GM21529 (cell line): Measurements from ENCODE around the gene INO80D.
"Not testable (repeated sequence)": the region's sequence is repeated elsewhere in the genome, so short reads cannot be mapped to it uniquely, and the experiment has no call there.

ENCODE experiments used
- ATAC-seq: cut with Tn5 transposase; IDR thresholded peaks from one replicate; pipeline ENCODE4 v1.9.1; 2021; ENCODE audit not compliant: unreplicated experiment

Gene INO80D

DNA sequence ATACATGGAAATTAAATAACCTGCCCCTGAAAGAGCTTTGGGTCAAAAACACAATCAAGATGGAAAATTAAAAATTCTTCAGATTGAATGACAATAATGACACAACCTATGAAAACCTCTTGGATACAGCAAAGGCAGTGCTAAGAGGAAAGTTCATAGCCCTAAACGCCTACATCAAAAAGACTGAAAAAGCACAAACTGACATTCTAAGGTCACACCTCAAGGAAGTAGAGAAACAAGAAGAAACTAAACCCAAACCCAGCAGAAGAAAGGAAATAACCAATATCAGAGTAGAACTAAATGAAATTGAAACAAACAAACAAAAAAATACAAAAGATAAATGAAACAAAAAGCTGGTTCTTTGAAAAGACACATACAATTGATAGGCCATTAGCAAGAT, 52.5 kb downstream of the INO80D start:
- ATAC-seq, result not testable (repeated sequence)

DNA sequence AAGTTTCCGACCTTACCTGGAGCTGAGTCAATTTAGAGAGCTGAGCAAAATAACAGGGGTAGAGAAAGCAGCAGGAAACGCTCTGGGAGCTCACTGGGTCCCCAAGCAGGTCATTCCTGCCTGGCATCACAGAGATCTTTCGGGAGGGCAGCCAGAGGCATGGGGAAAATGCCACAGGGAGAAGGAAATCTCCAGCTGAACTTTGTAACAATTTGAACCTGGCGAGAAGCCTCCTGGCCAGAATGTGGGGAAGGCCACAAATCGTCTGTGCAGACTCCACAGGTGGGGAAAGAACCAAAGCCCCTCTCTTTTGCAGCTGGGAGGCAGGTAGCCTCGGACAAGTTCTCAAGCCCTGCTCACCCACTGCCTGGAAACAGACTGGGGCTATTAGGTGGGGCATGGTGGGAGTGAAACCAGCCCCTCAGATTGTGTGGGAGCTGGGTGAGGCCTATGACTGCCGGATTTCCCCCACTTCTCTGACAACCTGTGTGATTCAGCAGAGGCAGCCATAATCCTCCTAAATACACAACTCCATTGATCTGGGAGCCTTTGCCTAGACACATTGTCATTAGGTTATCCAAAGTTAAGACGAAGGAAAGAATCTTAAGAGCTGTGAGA, 53.9 kb downstream of the INO80D start:
- no peak for ATAC-seq

GRCh38 chr2:206031162-206031784, 54.7 kb downstream of the INO80D start:
- peak; percentile 75 for ATAC-seq

DNA sequence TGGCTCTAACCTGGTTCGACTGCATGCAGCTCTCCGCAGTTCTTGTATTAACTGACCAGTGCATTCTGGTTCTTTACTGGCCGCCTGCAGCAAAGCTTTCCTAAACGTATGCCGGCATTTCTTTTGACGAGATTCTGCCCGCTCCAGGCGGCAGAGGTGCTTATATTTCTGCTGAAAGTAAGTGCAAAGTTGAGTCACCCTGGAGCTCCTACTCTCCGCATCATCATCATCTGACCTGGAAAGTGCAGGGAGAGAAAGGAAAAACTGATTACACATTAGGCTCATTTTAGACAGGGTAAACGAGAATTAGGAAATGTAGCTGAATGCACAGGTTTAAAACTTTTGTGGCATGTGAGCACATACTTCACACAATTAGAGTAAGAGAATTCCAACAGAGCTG, 57.9 kb downstream of the INO80D start:
- ATAC-seq, result no peak

DNA sequence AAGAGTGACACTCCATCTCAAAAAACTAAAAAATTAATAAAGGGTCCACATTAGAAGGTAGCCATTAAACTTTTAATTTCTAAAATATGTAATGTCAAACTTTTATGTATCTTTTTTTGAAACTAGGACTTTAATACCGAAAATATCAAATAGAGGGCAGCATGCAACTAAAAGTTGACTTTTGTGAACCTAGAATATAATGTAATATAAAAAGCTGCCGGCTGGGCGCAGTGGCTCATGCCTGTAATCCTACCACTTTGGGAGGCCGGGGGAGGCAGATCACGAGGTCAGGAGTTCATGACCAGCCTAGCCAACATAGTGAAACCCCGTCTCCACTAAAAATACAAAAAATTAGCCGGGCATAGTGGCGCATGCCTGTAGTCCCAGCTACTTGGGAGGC, 62.8 kb downstream of the INO80D start:
- no peak for ATAC-seq

- ATAC-seq, result no peak
These were observed 65.8 kb downstream of the INO80D start for GRCh38 chr2:206020171-206020570.

DNA sequence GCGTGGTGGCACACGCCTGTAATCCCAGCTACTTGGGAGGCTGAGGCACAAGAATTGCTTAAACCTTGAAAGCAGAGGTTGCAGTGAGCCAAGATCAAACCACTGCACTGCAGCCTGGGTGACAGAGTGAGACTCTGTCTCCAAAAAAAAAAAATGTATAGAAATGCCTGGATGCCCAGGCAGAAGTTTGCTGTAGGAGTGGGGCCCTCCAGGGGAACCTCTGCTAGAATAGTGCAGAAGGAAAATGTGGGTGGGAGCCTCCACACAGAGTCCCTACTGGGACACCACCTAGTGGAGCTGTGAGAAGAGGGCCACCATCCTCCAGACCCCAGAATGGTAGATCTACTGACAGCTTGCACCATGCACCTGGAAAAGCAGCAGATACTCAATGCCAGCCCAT, 70.2 kb downstream of the INO80D start:
- not testable (repeated sequence) for ATAC-seq

DNA sequence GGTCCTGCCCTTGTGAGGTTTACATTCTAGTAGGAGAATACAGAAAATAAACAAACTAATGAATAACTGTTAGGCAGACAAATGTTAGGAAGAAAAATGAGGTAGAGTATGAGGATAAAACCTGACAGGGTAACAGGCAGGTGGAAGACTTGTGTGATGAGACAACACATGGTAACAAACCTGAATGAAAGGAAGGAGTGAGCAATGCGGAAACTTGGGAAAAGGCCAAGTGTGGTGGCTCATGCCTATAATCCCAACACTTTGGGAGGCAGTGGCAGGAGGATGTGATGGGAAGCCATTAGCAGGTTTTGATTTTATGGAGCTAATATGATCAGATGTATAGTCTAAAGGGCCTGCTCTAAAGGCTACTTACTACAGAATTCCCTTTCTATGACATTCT, 74.2 kb downstream of the INO80D start:
- no peak for ATAC-seq

DNA sequence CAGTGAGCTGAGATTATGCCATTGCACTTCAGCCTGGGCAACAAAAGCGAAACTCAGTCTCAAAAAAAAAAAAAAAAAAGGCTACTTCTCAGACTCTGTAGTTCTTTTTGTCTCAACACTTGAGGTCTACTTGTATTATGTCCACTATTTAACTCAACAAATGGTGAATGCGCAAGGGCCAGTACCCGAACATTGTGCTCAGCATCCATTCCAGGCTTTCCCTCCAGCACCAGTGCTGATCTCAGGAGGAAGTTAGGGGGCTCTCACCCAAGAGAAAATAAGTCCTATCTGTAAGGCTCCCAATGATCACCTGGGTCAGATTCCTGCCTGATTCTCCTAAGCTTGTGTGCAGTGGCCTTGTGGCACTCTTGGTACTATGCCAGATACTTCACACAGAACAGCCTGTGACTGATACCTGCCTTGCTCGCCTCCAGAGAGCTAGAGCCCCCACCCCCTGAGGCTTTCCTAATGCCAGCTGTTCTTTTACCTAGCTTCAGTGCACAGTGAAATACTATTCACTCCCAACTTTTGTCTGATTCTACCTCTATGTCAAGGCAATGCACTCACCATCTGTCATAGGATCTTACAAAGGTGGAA, 74.9 kb downstream of the INO80D start:
- ATAC-seq, result no peak

- peak; percentile 82 for ATAC-seq
These were observed 81.8 kb downstream of the INO80D start for GRCh38 chr2:206004004-206004693.

DNA sequence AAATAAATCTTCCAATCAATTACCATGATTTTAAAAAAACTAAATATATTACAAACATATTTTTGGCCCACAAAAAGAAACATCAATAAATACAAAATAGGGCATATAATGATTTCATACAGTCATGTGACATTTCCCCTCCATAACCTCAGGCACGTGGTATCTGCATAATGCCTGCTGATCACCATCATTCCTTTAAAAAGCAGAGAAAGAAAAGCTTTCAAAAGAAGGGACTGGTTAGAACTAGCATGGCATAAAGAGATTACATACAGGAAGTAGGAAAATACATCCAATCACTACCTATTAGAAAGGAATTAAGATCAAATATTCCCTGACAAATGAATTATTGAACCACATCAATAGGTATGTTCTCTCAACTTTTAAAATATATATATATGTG, 83.5 kb downstream of the INO80D start:
- ATAC-seq, result no peak

- ATAC-seq, result no peak
These were observed 84.1 kb downstream of the INO80D start for GRCh38 chr2:206001912-206002311.

GRCh38 chr2:206000776-206001175, 85.2 kb downstream of the INO80D start:
- ATAC-seq, result no peak

DNA sequence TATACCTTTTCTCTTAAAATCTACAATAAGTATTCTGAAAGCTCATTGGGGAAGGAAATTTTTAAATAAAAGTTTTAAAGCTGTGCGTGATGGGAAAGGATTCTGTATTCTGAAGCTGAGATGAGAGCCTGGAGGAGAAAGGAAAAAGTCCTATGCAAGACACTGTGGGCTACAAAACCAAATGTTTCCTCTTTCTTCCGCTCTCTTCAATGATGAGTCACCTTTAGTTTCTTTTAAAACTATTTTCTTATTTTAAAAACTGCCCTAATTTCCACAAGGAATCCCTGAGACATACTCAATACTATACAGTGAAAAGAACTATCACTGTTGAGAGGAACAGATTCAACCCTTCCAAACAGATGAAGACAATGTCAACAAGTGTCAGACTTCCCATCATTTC, 87.4 kb downstream of the INO80D start:
- ATAC-seq, result no peak

DNA sequence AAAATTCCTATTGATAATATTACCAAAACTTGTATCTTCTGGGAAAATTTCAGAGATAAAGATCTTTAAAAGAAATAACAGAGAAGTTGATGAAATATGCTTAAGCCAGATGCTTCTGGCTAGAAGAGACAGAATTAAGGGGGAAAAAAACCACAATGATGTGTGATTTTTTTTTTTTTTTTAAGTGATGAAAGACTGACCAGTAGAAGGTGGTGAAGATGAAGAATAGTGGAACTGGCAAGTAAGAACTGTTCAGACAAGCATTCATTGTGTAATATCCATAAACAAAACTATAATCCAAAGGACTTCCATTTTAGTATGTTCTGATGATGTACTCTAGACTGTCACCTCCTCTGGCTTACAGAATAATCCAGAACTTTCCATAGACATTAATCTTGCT, 89.8 kb downstream of the INO80D start:
- ATAC-seq, result no peak

GRCh38 chr2:205995260-205995659, 90.7 kb downstream of the INO80D start:
- ATAC-seq, result no peak

DNA sequence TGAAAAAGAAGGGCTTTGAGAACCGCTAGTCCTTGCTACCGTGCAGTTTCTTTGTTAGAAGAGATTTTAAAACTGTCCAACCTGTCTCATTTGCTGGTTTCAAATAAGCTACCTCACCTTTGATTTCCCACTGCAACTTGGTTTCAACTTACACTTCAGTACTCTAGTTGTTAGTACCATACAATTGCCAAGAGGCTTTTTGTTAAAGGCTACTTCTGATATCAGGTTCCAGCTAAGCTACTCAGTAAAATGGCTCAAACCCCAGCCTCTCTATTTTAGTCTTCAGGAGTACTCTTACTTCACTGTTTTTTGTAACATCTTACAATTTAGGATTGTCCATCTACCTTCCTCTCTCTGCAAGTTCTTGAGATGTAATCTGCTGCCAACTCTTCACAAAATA, 91.6 kb downstream of the INO80D start:
- no peak for ATAC-seq

- ATAC-seq, result no peak
These were observed 95.9 kb downstream of the INO80D start for GRCh38 chr2:205990104-205990503.

- ATAC-seq, result no peak
These were observed 96.5 kb downstream of the INO80D start for GRCh38 chr2:205989271-205990071.

- not testable (repeated sequence) for ATAC-seq
These were observed 97.3 kb downstream of the INO80D start for GRCh38 chr2:205988681-205989080.

DNA sequence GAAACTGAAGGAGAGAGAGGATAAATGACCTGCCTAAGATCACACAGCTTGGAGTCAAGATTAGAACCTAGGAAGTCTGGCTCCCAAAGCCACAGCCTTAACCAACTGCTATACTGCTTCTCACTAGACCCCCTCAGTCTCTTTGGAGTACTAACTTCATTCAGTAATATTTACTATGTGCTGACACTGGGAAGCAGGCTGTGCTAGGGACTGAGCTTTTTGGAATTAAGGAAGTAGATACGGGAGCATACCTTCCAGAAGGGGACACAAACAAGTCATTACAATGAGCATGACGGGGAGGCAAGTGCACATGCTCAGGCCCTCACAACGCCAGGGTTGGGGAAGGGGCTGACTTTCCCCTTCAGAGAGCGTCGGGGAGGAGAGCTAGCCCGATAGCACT, 97.7 kb downstream of the INO80D start:
- ATAC-seq, result no peak
